ENCODE measurements around the gene BANP.

DNA sequence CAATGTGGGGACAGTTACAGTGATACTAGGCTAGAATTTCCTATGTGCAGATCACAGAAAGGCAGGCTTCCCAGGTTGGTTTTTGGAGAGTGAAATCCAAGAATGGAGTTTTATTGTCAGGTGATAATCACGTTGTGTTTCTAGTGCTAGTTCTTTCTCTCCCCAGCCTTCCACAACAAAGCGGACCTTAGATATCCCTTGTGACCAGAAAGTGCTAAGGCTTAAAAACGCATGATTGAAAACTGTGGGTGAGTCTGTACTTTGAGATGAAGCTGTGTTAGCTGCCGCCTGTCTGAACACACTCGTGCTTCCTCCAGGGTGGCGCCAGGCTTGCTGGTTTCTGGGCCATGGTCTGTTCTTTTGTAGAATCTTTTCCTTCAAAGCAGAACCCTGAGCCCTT is 52.1 kb downstream of the BANP start:
- TF ChIP-seq GLI4 (tag by site-specific recombination; IDR thresholded peaks at IDR 0.05) (no peak), ZNF274 (IDR thresholded peaks at IDR 0.05; ENCODE audit: low read length) (no peak), ZNF274 (tag by site-specific recombination; IDR thresholded peaks at IDR 0.05; ENCODE audit: borderline replicate concordance) (no peak), ZNF658 (tag by site-specific recombination; IDR thresholded peaks at IDR 0.05) (no peak), ZNF2 (tag by site-specific recombination; IDR thresholded peaks at IDR 0.05) (no peak), ZNF24 (tag by site-specific recombination; IDR thresholded peaks at IDR 0.05) (no peak), ZNF175 (tag by site-specific recombination; IDR thresholded peaks at IDR 0.05) (no peak), ZNF549 (tag by site-specific recombination; IDR thresholded peaks at IDR 0.05) (no peak), OSR2 (tag by site-specific recombination; IDR thresholded peaks at IDR 0.05) (no peak)
- TF ChIP-seq, protein P1, sequence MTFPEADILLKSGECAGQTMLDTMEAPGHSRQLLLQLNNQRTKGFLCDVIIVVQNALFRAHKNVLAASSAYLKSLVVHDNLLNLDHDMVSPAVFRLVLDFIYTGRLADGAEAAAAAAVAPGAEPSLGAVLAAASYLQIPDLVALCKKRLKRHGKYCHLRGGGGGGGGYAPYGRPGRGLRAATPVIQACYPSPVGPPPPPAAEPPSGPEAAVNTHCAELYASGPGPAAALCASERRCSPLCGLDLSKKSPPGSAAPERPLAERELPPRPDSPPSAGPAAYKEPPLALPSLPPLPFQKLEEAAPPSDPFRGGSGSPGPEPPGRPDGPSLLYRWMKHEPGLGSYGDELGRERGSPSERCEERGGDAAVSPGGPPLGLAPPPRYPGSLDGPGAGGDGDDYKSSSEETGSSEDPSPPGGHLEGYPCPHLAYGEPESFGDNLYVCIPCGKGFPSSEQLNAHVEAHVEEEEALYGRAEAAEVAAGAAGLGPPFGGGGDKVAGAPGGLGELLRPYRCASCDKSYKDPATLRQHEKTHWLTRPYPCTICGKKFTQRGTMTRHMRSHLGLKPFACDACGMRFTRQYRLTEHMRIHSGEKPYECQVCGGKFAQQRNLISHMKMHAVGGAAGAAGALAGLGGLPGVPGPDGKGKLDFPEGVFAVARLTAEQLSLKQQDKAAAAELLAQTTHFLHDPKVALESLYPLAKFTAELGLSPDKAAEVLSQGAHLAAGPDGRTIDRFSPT (tag by site-specific recombination; IDR thresholded peaks at IDR 0.05), result no peak
- TF ChIP-seq, protein P2, sequence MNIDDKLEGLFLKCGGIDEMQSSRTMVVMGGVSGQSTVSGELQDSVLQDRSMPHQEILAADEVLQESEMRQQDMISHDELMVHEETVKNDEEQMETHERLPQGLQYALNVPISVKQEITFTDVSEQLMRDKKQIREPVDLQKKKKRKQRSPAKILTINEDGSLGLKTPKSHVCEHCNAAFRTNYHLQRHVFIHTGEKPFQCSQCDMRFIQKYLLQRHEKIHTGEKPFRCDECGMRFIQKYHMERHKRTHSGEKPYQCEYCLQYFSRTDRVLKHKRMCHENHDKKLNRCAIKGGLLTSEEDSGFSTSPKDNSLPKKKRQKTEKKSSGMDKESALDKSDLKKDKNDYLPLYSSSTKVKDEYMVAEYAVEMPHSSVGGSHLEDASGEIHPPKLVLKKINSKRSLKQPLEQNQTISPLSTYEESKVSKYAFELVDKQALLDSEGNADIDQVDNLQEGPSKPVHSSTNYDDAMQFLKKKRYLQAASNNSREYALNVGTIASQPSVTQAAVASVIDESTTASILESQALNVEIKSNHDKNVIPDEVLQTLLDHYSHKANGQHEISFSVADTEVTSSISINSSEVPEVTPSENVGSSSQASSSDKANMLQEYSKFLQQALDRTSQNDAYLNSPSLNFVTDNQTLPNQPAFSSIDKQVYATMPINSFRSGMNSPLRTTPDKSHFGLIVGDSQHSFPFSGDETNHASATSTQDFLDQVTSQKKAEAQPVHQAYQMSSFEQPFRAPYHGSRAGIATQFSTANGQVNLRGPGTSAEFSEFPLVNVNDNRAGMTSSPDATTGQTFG (tag by site-specific recombination; IDR thresholded peaks at IDR 0.05; ENCODE audit: borderline replicate concordance), result no peak
- TF ChIP-seq, protein P3, sequence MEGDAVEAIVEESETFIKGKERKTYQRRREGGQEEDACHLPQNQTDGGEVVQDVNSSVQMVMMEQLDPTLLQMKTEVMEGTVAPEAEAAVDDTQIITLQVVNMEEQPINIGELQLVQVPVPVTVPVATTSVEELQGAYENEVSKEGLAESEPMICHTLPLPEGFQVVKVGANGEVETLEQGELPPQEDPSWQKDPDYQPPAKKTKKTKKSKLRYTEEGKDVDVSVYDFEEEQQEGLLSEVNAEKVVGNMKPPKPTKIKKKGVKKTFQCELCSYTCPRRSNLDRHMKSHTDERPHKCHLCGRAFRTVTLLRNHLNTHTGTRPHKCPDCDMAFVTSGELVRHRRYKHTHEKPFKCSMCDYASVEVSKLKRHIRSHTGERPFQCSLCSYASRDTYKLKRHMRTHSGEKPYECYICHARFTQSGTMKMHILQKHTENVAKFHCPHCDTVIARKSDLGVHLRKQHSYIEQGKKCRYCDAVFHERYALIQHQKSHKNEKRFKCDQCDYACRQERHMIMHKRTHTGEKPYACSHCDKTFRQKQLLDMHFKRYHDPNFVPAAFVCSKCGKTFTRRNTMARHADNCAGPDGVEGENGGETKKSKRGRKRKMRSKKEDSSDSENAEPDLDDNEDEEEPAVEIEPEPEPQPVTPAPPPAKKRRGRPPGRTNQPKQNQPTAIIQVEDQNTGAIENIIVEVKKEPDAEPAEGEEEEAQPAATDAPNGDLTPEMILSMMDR (tag by site-specific recombination; IDR thresholded peaks at IDR 0.05), result no peak
- TF ChIP-seq, protein P4, sequence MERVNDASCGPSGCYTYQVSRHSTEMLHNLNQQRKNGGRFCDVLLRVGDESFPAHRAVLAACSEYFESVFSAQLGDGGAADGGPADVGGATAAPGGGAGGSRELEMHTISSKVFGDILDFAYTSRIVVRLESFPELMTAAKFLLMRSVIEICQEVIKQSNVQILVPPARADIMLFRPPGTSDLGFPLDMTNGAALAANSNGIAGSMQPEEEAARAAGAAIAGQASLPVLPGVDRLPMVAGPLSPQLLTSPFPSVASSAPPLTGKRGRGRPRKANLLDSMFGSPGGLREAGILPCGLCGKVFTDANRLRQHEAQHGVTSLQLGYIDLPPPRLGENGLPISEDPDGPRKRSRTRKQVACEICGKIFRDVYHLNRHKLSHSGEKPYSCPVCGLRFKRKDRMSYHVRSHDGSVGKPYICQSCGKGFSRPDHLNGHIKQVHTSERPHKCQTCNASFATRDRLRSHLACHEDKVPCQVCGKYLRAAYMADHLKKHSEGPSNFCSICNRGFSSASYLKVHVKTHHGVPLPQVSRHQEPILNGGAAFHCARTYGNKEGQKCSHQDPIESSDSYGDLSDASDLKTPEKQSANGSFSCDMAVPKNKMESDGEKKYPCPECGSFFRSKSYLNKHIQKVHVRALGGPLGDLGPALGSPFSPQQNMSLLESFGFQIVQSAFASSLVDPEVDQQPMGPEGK (tag by site-specific recombination; IDR thresholded peaks at IDR 0.05), result no peak
- TF ChIP-seq, protein P5, sequence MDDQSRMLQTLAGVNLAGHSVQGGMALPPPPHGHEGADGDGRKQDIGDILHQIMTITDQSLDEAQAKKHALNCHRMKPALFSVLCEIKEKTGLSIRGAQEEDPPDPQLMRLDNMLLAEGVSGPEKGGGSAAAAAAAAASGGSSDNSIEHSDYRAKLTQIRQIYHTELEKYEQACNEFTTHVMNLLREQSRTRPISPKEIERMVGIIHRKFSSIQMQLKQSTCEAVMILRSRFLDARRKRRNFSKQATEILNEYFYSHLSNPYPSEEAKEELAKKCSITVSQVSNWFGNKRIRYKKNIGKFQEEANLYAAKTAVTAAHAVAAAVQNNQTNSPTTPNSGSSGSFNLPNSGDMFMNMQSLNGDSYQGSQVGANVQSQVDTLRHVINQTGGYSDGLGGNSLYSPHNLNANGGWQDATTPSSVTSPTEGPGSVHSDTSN (CRISPR knock-in tag; IDR thresholded peaks at IDR 0.05), result no peak
